Natural killer cell (primary cell): ENCODE results near the gene NUP88. TPM values are rescaled to one million over a fixed set of nuclear protein-coding genes. Genes with fewer than 3 reads are reported as not detected.
A peak's percentile ranks its signal among the peaks of the same experiment; 100 is the strongest.

Source experiments
- ATAC-seq, 3 donors: fragments of 150-1000 bp in 2 of 3; fragments of 200-7000 bp in 1 of 3; cut with Tn5 transposase; 1 replicate in 1 of 3; 2 replicates in 2 of 3; pipeline ENCODE4 v1.10.0; 2021; ENCODE audit warnings: mild to moderate bottlenecking in 2 of 3, moderate library complexity in 2 of 3
- DNase-seq, 2 donors: peaks; one replicate each; pipeline versions ENCODE4 v3.0.0 to v3.0.0-alpha.2; 2013 to 2021; ENCODE audit warnings: mixed read lengths in 1 of 2
- H3K27ac ChIP-seq: one replicate; pipeline ENCODE4 v1.5.1; 2013; ENCODE audit warnings: mild to moderate bottlenecking, low read length
- H3K27me3 ChIP-seq: one replicate; pipeline ENCODE4 v1.6.1; 2013; ENCODE audit warnings: low read length; ENCODE audit not compliant: control insufficient read depth, insufficient read depth
- H3K36me3 ChIP-seq: one replicate; pipeline ENCODE4 v1.6.1; 2013; ENCODE audit warnings: low read length; ENCODE audit not compliant: control insufficient read depth, insufficient read depth
- H3K4me1 ChIP-seq: one replicate; pipeline ENCODE4 v1.6.1; 2013; ENCODE audit warnings: low read length; ENCODE audit not compliant: control insufficient read depth, insufficient read depth
- H3K4me3 ChIP-seq: one replicate; pipeline ENCODE4 v1.5.1; 2013; ENCODE audit warnings: low read length
- H3K9me3 ChIP-seq: one replicate; pipeline ENCODE4 v1.6.1; 2013; ENCODE audit warnings: low read length; ENCODE audit not compliant: control insufficient read depth, insufficient read depth
- H3K27ac Mint-ChIP-seq, 2 donors: one replicate each; pipeline ENCODE4 v1.8.0; 2022; ENCODE audit warnings: mild to moderate bottlenecking in 2 of 2, mixed read lengths in 2 of 2, moderate library complexity in 1 of 2
- H3K27me3 Mint-ChIP-seq, 2 donors: one replicate each; pipeline ENCODE4 v1.8.0; 2022; ENCODE audit warnings: low read depth in 2 of 2, mixed read lengths in 2 of 2
- H3K36me3 Mint-ChIP-seq: one replicate; pipeline ENCODE4 v1.8.0; 2022; ENCODE audit warnings: mixed read lengths
- H3K4me1 Mint-ChIP-seq, 2 donors: one replicate each; pipeline ENCODE4 v1.8.0; 2022; ENCODE audit warnings: mixed read lengths in 2 of 2
- H3K4me3 Mint-ChIP-seq: one replicate; pipeline ENCODE4 v1.8.0; 2022; ENCODE audit warnings: mild to moderate bottlenecking, moderate library complexity, mixed read lengths
- H3K9me3 Mint-ChIP-seq, 2 donors: one replicate each; pipeline ENCODE4 v1.8.0; 2022; ENCODE audit warnings: mixed read lengths in 2 of 2
- CTCF ChIP-seq: fragments of 200-600 bp; IDR thresholded peaks from one replicate; pipeline ENCODE4 v1.8.0; 2022; ENCODE audit warnings: antibody characterized with exemption
- whole genome bisulfite sequencing: methylation state at CpG from one replicate; pipeline ENCODE4 v1.1.7; 2013; ENCODE audit warnings: missing lambda C conversion rate; ENCODE audit not compliant: insufficient coverage; 5-methylcytosine and 5-hydroxymethylcytosine counted together
- intact Hi-C: fragments of 100-400 bp; cut with micrococcal nuclease; formaldehyde crosslinking; loops from one replicate; pipeline ENCODE4 v1.14.2; 2022
- total RNA-seq, 4 donors: library from RNA; stranded (reverse); fragments of 120-200 nt in 1 of 4; gene quantifications; one replicate each; pipeline versions ENCODE4 v1.2.3 to v1.2.4, GENCODE V29; 2013 to 2022

Gene NUP88
- total RNA-seq, 3 donors from 2014 or later (not counting 1 experiment from before 2014, with no cell fraction given) = 112 to 136 (median 125) TPM

- Histone ChIP-seq H3K27me3 (no peaks in the 10 kb centered on the region), H3K36me3 (peaks cover 43% of the 10 kb centered on the region), H3K27ac (no peak overlapping the region), H3K4me1 (peaks cover 5% of the 10 kb centered on the region), H3K9me3 (no peaks in the 10 kb centered on the region), H3K4me3 (no peak overlapping the region)
- intact Hi-C loops = no loop called here
- ATAC-seq (no peak), DNase-seq (no peak)
- WGBS = 92% methylated on average over 22 of the region's 22 CpGs
- Mint-ChIP-seq H3K9me3 (no peaks in the 10 kb centered on the region), H3K4me1 (peaks cover 5 to 6% of the 10 kb centered on the region in 2 donors), H3K27me3 (no peaks in the 10 kb centered on the region), H3K27ac (no peak overlapping the region), H3K4me3 (no peak overlapping the region), H3K36me3 (peaks cover 7% of the 10 kb centered on the region)
- no peak for TF ChIP-seq CTCF
Observed at GRCh38 chr17:5444209-5444608, 24.7 kb upstream of the NUP88 start.

DNA sequence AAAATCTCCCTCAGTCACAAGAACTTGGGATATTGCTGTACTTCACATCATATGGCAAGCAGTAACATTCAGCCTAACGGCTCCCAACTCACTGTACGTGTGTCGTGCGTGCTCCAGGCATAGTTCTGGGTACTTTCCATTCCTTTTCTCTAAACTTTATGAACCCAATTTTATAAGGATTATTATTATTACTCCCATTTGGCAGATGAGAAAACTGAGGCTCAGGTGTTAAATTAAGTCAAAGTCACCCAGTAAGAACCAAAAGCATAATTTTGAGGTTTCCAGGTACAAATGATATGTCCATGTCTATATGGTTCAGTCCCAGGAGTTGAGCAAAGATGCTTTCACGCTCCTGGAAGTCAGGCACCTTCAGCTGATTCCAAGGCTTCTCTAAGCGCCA, 24.3 kb upstream of the NUP88 start:
- ATAC-seq = no peak
- Histone ChIP-seq H3K36me3 (peaks cover 43% of the 10 kb centered on the region), H3K27ac (no peak overlapping the region), H3K4me3 (no peak overlapping the region), H3K27me3 (no peaks in the 10 kb centered on the region), H3K9me3 (no peaks in the 10 kb centered on the region), H3K4me1 (peaks cover 6% of the 10 kb centered on the region)
- Mint-ChIP-seq H3K4me1 (peaks cover 7 to 8% of the 10 kb centered on the region in 2 donors), H3K27me3 (no peaks in the 10 kb centered on the region), H3K9me3 (no peaks in the 10 kb centered on the region), H3K4me3 (no peak overlapping the region), H3K36me3 (peaks cover 7% of the 10 kb centered on the region), H3K27ac (no peak overlapping the region)
- no peak for DNase-seq
- intact Hi-C loops = no loop called here
- 97% methylated on average over 6 of the region's 6 CpGs for WGBS
- no peak for TF ChIP-seq CTCF

- Mint-ChIP-seq H3K27ac (peak overlapping the region; percentile 81 to 92), H3K4me1 (peaks cover 19 to 27% of the 10 kb centered on the region in 2 donors), H3K9me3 (no peaks in the 10 kb centered on the region), H3K36me3 (no peaks in the 10 kb centered on the region), H3K27me3 (no peaks in the 10 kb centered on the region), H3K4me3 (peak overlapping the region; percentile 81)
- intact Hi-C loops = loop anchor here (1.0 to 10.0 kb wide), 4 partner anchors 20 to 325 kb away; partner anchors contain the start of genes NUP88, USP6 and ZNF232
- DNase-seq (no peak), ATAC-seq (no peak)
- peaks cover 23% of the 10 kb centered on the region for H3K36me3 ChIP-seq
- peak overlapping the region; percentile 19 for H3K4me3 ChIP-seq
- H3K27me3 ChIP-seq = no peaks in the 10 kb centered on the region
- peak overlapping the region; percentile 70 for H3K27ac ChIP-seq
- whole genome bisulfite sequencing = no CpG with 5 or more reads among the region's 1 CpG
- peaks cover 13% of the 10 kb centered on the region for H3K4me1 ChIP-seq
- TF ChIP-seq CTCF = peak; percentile 62
- H3K9me3 ChIP-seq = no peaks in the 10 kb centered on the region
Observed at GRCh38 chr17:5439446-5439764, 19.9 kb upstream of the NUP88 start.
